COLO668 (cell line): ENCODE results near the gene ZNF214.
"Not testable (repeated sequence)": the region's sequence is repeated elsewhere in the genome, so short reads cannot be mapped to it uniquely, and the experiment has no call there.

Experiments
- DNase-seq: peaks from one replicate; lab custom pipeline; 2025; ENCODE audit not compliant: unreplicated experiment; lab: John Stamatoyannopoulos, UW

ZNF214 gene

GRCh38 chr11:6991227-6991626 is 28.9 kb downstream of the ZNF214 start:
- no peak for DNase-seq

DNA sequence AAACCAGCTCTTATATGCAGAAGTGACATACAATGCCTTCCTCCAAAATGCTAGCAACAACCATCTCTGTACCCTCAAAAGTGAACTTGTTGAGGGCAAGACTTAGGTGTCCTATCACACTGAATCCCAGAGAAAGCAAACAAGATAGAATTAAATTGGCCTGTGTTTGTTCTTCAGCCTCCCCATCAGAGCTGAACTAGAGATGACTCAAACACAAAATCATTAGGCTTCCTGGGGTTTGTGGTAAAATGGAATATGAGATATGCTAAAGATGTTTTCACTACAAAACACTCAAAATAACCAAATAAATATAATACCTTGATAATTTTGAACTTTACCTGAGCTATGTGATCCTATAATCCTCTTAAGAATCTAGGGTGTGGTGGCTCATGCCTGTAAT is 31.6 kb downstream of the ZNF214 start:
- no peak for DNase-seq

DNA sequence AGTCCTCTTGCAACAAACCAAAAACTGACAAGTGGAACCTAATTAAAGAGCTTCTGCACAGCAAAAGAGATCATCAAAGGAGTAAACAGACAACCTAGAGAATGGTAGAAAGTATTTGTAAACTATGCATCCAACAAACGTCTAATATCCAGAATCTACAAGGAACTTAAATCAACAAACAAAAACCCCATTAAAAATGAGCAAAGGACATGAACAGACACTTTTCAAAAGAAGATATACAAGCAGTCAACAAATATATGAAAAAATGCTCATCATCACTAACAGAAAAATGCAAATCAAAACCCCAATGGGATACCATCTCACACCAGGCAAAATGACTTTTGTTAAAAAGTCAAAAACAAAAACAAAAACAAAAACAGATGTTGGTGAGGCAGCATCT is 33.7 kb downstream of the ZNF214 start:
- no peak for DNase-seq

GRCh38 chr11:6979365-6979764 is 40.8 kb downstream of the ZNF214 start:
- no peak for DNase-seq

- DNase-seq, result not testable (repeated sequence)
These were observed 50.3 kb downstream of the ZNF214 start for GRCh38 chr11:6969854-6970253.

GRCh38 chr11:6968816-6969215 is 51.3 kb downstream of the ZNF214 start:
- no peak for DNase-seq

GRCh38 chr11:6962673-6963072 is 57.5 kb downstream of the ZNF214 start:
- no peak for DNase-seq

DNA sequence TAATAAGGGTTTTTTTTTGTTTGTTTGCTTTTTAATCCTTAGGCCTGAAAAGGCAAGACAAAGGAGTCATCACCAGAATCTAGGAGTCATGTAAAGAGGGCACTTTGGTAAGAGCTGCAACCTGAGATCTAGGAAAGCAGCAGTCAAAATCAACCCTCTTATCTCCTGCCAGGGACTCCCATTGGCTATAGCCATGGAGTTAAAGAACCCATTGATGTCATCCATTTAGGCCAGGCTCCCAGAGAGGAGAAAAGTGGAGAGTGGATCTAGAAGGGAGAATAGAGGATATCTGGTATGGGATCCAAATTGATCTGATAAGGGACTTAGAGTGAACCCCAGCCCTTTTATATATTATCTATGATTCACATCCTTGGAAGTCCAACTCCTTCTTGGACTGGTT is 58.0 kb downstream of the ZNF214 start:
- no peak for DNase-seq

DNA sequence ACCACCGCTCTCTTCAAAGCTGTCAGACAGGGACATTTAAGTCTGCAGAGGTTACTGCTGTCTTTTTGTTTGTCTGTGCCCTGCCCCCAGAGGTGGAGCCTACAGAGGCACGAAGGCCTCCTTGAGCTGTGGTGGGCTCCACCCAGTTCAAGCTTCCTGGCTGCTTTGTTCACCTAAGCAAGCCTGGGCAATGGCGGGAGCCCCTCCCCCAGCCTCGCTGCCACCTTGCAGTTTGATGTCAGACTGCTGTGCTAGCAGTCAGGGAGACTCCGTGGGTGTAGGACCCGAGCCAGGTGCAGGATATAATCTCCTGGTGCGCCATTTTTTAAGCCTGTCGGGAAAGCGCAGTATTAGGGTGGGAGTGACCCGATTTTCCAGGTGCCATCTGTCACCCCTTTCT is 65.9 kb downstream of the ZNF214 start:
- not testable (repeated sequence) for DNase-seq
